ENCODE results near the gene USP6NL. TPM values are rescaled to one million over a fixed set of nuclear protein-coding genes. Genes with fewer than 3 reads are reported as not detected.

USP6NL gene
- total RNA-seq, 1 experiment from 2014 or later, result 22.1 TPM

DNA sequence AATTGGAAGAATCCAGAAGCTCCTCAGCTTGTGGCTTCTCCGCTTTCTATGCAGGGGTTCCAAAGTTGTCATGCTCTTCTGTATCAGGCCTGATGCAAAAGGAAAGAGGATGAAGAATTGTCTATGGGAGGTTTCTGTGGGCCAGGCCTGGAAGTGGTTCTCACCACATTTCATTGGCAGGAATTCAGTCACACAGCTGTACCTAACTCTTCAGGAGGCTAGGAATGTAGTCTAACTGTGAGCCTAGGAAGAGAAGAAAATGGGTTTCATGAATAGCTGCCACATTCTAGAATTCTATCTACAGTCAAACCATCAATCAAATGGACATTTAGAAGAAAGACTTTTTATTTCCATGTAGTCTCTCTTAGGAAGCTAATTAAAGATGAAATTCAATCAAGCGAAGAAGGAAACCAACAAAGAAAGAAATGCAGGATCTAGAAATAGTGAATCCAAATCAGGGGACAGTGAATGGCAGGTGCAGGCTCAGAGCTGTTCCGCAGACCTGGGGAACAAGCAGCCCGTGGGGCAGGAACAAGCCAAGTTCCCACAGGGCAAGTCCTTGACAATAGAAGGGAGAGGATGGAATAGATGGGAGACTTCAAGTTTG lies 25.4 kb upstream of the USP6NL start:
- intact Hi-C loops (cut with micrococcal nuclease; ENCODE audit: unreplicated experiment), result no loop called here
- POLR2A ChIA-PET (ENCODE audit: unreplicated experiment), result no interaction called here
- Histone ChIP-seq H3K9me3 (ENCODE audit: insufficient read depth, low read depth) (no peaks in the 10 kb centered on the region), H3K79me2 (ENCODE audit: low read depth) (no peaks in the 10 kb centered on the region), H2AFZ (no peak overlapping the region), H4K20me1 (ENCODE audit: insufficient read depth) (no peaks in the 10 kb centered on the region), H3K4me1 (replicated peaks; ENCODE audit: insufficient read depth) (no peaks in the 10 kb centered on the region), H3K9me2 (ENCODE audit: insufficient read depth) (no peaks in the 10 kb centered on the region), H3K27me3 (ENCODE audit: insufficient read depth, low read depth) (no peaks in the 10 kb centered on the region), H3K27ac (no peak overlapping the region), H3K4me3 (no peak overlapping the region), H3K4me2 (no peak overlapping the region), H3F3A (ENCODE audit: insufficient read depth, low read depth) (no peaks in the 10 kb centered on the region), H3K36me3 (ENCODE audit: low read depth) (no peaks in the 10 kb centered on the region)
- CTCF ChIA-PET, result no interaction called here
- DNase-seq, result no peak
- BruUV-seq (replicated peaks), result no TSS peak
- no peak for TF ChIP-seq EZH2 (IDR thresholded peaks at IDR 0.05; ENCODE audit: low read depth)
- TF ChIP-seq, protein P1, sequence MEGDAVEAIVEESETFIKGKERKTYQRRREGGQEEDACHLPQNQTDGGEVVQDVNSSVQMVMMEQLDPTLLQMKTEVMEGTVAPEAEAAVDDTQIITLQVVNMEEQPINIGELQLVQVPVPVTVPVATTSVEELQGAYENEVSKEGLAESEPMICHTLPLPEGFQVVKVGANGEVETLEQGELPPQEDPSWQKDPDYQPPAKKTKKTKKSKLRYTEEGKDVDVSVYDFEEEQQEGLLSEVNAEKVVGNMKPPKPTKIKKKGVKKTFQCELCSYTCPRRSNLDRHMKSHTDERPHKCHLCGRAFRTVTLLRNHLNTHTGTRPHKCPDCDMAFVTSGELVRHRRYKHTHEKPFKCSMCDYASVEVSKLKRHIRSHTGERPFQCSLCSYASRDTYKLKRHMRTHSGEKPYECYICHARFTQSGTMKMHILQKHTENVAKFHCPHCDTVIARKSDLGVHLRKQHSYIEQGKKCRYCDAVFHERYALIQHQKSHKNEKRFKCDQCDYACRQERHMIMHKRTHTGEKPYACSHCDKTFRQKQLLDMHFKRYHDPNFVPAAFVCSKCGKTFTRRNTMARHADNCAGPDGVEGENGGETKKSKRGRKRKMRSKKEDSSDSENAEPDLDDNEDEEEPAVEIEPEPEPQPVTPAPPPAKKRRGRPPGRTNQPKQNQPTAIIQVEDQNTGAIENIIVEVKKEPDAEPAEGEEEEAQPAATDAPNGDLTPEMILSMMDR (conservative IDR thresholded peaks at IDR 0.05), result no peak

DNA sequence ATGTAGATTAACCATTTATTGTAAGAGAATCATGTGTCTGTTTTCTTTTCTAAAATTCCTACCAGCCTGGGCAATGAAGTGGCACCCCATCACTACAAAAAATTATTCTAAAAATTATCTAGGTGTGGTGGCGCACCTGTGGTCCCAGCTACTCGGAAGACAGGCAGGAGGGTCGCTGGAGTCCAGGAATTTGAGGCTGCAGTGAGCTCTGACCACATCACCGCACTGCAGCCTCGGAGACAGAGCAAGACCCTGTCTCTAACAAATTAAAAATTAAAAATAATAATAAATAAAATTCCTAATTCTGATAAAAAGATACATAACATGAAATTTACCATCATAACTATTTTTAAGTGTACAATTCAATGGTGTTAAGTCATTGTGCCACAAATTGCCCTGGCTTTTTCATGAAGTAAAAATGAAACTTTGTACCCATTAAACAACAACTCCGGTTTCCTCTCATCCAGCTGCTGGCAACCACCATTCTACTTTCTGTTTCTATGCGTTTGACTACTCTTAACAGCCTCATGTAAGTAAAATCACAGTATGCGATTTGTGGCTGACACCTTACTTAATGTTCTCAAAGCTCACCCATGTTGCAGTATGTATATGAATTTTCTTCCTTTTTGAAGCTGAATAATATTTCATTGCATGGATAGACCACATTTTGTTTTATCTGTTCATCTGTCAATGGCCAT lies 20.6 kb upstream of the USP6NL start:
- no peaks in the 10 kb centered on the region for H4K20me1 ChIP-seq (ENCODE audit: insufficient read depth)
- H3F3A ChIP-seq (ENCODE audit: insufficient read depth, low read depth), result no peaks in the 10 kb centered on the region
- H3K27me3 ChIP-seq (ENCODE audit: insufficient read depth, low read depth), result no peaks in the 10 kb centered on the region
- CTCF ChIA-PET, result no interaction called here
- no peak overlapping the region for H3K4me2 ChIP-seq
- H3K9me2 ChIP-seq (ENCODE audit: insufficient read depth), result no peaks in the 10 kb centered on the region
- no peak for TF ChIP-seq EZH2 (IDR thresholded peaks at IDR 0.05; ENCODE audit: low read depth)
- TF ChIP-seq, protein P1 (conservative IDR thresholded peaks at IDR 0.05), result no peak
- H3K79me2 ChIP-seq (ENCODE audit: low read depth), result no peaks in the 10 kb centered on the region
- H3K9me3 ChIP-seq (ENCODE audit: insufficient read depth, low read depth), result no peaks in the 10 kb centered on the region
- DNase-seq, result no peak
- no peak overlapping the region for H2AFZ ChIP-seq
- intact Hi-C loops (cut with micrococcal nuclease; ENCODE audit: unreplicated experiment), result no loop called here
- no peak overlapping the region for H3K27ac ChIP-seq
- POLR2A ChIA-PET (ENCODE audit: unreplicated experiment), result no interaction called here
- BruUV-seq (replicated peaks), result no TSS peak
- no peak overlapping the region for H3K4me3 ChIP-seq
- H3K36me3 ChIP-seq (ENCODE audit: low read depth), result no peaks in the 10 kb centered on the region
- no peaks in the 10 kb centered on the region for H3K4me1 ChIP-seq (replicated peaks; ENCODE audit: insufficient read depth)

DNA sequence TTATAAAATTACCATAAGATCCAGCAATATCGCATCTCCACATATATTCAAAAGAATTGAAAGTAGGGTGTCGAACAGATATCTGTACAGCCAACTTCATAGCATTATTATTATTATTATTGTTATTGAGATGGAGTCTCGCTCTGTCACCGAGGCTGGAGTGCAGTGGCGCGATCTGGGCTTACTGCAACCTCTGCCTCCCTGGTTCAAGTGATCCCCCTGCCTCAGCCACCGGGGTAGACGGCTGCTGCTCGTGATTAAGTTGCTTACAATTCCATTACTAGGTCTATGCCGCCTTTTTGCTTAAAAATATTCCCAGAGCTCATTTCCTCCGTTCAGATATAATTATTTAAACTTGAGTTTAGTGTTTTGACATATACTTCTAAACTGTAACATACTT lies 19.8 kb upstream of the USP6NL start:
- no peaks in the 10 kb centered on the region for H3K9me3 ChIP-seq (ENCODE audit: insufficient read depth, low read depth)
- no peaks in the 10 kb centered on the region for H3K9me2 ChIP-seq (ENCODE audit: insufficient read depth)
- ChIA-PET CTCF (no interaction called here), POLR2A (ENCODE audit: unreplicated experiment) (interaction anchor here (0.6 kb wide), 1 partner anchor 43 kb away, joined by 3 read pairs; no protein-coding TSS in a partner anchor)
- no peaks in the 10 kb centered on the region for H3F3A ChIP-seq (ENCODE audit: insufficient read depth, low read depth)
- intact Hi-C loops (cut with micrococcal nuclease; ENCODE audit: unreplicated experiment), result no loop called here
- H3K4me2 ChIP-seq, result no peak overlapping the region
- H3K4me1 ChIP-seq (replicated peaks; ENCODE audit: insufficient read depth), result no peaks in the 10 kb centered on the region
- H3K36me3 ChIP-seq (ENCODE audit: low read depth), result no peaks in the 10 kb centered on the region
- no peaks in the 10 kb centered on the region for H3K27me3 ChIP-seq (ENCODE audit: insufficient read depth, low read depth)
- H3K79me2 ChIP-seq (ENCODE audit: low read depth), result no peaks in the 10 kb centered on the region
- H3K4me3 ChIP-seq, result no peak overlapping the region
- no peak overlapping the region for H3K27ac ChIP-seq
- no TSS peak for BruUV-seq (replicated peaks)
- no peak for TF ChIP-seq EZH2 (IDR thresholded peaks at IDR 0.05; ENCODE audit: low read depth)
- TF ChIP-seq, protein P1 (conservative IDR thresholded peaks at IDR 0.05), result no peak
- H2AFZ ChIP-seq, result no peak overlapping the region
- no peaks in the 10 kb centered on the region for H4K20me1 ChIP-seq (ENCODE audit: insufficient read depth)
- DNase-seq, result no peak
